Activated CD8-positive, alpha-beta memory T cell treated with anti-CD3 and anti-CD28 coated beads, Interleukin-2, amount 50 U/mL, for 1 hour (primary cell): ENCODE measurements around the gene NDUFV3.
"Not testable (repeated sequence)": the region's sequence is repeated elsewhere in the genome, so short reads cannot be mapped to it uniquely, and the experiment has no call there.

Experiments
- DNase-seq: peaks from one replicate; pipeline ENCODE4 v3.0.0-alpha.2; 2020; ENCODE audit errors: extremely low read depth

The NDUFV3 gene

DNA sequence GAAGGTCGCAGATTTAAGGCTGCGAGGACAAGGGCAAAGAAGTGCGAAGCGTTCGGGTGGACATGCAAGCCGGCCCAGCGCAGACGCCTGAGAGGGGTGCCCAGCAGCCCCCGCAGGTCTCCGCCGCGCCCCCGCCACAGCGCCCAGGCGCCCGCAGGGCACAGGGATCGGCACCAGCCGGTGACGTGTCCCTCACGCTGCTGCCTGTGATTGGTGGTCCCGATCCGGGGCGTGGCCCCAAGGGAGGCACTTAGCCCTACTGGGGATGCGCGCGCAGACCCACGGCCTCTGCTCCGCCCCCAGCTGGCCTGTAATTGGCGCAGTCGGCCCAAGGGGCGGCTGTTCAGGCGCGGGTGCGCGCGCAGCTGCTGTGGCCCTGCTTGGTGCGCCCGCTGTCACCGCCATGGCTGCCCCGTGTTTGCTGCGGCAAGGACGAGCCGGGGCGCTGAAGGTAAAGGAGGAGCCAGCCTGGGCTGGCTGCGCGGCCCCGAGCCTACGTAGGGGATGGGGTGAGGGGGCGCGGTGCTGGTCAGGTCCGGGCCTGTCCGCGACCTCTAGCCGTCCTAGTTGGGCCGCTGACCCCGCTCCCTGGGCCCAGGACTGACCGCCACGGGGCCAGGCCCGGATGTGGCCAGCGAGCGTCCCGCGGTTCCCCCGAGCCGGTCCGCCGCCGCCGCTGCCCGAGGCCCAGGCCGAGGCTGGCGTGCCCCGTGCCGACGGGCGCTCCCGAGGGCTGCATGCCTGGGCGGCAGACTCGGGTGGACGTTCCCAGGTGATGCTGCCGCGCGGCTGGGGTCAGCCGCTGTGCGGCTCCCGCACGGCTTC lies at the start of gene NDUFV3:
Gene NDUFV3, plus strand, starts transcription at position 379 of the 825 bp plus-strand sequence. Its CDS starts 25 bp downstream, at position 404.
- peak; percentile 97 for DNase-seq

DNA sequence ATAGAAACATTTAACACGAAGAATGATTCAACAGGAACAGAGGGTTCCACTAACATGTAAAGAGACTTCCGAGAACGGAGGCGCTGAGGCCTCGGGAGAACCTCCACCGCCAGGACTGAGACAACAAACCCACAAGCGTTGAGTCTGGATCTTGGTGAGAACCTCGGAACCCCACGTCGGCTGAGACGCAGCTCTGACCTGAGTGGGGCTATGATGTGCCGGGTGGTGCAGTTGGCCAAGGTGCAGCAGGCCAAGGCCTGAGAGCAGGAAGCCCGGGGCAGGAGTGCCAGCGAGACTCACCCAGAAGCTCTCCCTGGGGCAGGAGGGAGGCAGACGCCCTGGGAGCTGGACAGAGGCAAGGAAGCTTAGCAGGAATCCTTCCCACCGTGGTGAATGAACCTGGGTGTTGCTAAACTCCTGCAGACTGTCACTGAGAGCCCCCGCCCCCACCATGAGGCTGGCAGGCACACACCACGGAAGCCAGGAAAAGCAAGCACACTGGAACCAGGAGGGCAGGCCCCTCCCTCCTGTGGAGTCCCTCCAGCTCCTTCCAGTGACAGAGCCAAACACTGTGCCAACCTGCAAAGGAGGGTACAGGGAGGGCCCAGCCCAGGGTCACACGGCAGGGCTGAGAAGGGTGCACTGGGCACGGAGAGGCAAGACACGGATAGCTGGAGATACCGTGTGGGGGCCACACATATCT lies 48.5 kb upstream of the NDUFV3 start:
- no peak for DNase-seq

DNA sequence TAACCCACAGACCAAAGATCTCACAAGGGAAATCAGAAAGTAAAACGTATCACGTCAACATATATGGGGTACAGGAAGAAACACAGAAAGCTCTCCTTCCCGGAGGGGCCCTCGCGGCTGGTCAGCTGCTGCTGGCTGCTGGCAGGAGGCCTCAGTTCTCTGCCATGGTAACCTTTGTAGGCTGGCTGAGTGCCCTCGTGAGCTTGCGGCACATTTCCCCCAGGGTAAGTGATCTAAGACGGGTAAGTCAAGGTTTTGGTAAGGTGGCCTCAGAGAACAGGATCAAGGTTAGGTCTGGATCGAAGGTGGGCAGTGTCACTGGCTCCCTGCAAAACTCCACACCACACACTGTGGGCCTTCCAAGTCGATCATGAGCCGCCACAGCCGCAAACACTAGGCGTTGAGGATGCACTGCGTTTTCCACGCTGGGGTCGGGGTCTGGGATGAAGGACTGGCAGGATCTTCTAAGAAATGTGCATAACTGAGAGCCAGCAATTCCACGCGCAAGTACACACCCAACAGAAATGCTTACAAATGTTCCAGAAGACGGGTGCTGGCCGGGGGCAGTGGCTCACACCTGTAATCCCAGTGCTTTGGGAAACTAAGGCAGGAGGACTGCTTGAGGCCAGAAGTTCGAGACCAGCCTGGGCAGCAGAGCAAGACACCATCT lies 47.7 kb upstream of the NDUFV3 start:
- DNase-seq, result no peak

DNA sequence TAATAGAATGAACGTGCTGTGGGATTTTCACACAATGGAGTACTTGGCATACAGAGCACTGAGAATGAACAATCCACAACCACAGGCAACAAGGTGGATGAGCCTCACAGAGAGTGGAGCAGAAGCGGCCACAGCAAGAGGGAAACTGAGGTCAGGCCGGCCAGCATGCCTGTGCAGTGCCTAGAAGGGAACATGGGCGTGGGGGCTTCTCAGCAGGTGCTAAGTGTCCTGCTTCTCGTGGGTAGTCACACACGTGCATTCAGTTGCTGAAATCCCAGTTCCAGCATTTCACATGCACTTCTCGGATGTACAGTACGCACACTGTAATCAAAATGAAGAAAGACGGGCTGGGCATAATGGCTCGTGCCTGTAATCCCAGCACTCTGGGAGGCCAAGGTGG lies 46.9 kb upstream of the NDUFV3 start:
- DNase-seq, result no peak

DNA sequence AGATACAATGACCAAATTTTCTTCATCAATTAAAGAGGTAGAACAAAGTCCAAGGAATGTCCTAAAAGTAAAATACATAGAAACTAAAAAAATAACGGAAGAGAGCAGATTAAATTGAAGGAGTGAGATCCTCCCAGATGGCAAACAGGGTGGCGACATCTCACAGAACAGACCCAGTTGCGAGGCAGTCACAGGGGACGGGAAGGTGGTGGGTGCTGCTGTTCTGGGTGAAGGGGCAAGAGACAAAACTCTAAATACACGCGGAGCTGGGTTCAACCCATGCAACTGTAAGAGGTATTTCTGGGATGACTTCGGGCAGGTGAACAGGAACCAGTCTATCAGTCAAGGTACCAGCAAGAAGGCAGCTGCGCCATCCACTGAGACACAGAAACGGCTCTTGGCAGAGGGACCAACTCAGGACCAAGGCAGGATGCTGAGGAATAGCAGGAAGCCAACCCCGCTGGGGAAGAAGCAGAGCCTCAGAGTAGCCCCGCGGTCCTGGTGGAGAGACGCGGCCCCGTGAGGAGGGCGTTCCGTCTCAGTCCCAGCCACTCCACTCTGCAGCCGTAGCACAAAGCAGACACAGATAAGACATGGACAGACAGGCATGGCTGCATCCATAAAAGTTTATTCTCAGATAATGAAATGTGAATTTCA lies 45.9 kb upstream of the NDUFV3 start:
- DNase-seq, result no peak

DNA sequence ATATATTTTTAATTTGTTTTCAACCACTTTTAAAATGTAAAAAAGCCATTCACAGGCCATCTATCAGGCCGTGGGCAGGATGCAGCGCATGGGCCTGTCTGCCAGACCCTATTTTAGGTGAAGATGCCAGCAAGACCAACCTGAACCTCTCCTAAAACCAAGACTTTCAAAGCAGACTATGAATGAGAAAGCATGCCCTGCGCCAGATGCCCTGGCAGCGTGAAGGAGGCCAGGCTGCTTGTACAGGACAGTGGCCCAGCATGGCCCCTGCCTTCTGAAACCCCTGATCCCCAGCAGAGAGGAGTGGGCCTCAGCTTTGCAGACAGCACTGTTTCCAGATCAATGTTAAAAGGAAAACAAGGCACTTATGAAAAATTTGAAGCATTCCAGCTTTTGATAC lies 45.4 kb upstream of the NDUFV3 start:
- DNase-seq, result no peak

DNA sequence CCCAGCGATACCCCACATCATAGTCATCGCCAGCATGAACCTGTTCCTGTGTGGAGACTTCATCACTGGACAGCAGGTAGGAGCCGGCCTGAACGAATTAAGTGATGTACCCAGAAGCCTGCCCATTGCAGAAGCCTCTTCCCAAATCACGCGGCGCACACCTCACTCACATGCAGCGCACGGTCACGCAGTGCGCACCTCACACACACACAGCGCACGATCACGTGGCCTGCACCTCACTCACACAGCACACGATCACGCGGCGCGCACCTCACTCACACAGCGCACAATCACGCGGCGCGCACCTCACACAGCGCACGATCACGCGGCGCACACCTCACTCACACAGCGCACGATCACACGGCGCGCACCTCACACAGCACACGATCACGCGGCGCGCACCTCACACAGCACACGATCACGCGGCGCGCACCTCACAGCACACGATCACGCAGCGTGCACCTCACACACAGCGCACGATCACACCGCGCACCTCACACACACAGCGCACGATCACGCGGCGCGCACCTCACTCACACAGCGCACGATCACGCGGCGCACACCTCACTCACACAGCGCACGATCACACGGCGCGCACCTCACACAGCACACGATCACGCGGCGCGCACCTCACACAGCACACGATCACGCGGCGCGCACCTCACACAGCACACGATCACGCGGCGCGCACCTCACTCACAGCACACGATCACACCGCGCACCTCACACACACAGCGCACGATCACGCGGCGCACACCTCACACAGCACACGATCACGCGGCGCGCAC lies 44.8 kb upstream of the NDUFV3 start:
- DNase-seq, result not testable (repeated sequence)

DNA sequence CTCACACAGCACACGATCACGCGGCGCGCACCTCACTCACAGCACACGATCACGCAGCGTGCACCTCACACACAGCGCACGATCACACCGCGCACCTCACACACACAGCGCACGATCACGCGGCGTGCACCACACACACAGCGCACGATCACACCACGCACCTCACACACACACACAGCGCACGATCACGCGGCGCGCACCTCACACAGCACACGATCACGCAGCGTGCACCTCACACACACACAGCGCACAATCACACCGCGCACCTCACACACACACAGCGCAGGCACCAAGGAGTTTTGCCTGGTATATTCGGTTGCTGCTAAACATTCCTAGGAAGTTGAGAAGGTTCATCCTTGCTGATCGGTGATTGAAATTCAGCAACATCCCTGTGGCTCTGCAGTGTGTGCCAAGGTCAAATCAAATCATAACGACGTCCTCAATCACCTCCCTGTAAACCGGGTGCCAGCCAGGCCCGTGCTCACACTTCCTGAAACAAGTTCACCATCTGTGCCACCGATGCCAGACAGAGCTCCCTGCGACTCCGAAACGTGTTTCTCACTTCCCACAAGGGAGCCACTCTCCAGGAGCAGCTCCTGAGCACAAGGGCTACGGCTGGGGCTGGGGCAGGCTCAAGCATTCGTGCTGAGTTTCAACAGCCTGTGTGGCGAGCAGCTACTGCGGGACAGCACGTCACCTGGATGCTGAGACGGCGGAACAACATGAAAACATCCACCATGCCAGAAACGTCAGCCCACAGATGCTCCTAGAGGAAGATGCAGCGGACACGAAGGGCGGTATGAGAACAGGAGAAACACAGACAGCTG lies 44.0 kb upstream of the NDUFV3 start:
- DNase-seq, result no peak

DNA sequence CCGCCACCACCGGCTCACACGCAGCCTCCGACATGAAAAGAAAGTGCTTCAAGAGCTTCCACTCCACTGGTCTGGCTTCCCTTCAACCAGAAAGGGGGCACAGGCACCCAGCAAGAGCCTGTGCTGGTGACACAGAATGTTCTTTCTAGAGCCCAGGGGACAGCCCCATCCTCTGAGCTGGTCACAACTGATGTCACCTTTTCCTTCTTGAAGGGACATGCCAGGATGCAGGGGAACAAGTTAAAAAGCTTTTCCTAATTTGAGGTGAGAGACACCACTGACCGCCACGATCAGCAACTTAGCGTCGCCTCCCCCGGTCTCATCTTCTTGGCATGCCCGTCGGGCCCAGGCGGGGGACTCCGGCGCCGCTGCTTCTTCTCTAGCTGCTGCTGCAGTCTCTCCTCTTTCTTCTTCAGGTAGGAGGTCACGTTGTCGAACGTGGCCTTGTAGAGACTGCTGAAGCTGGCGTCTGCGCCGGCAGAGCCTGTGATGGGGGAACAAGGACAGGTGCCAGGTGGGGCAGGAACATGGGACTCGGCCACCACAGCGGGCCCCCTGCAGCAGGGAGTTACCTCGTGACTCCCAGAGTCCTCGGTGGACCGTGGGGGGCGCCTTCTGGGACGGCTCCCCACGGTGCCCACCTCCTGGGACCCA lies 43.2 kb upstream of the NDUFV3 start:
- no peak for DNase-seq

DNA sequence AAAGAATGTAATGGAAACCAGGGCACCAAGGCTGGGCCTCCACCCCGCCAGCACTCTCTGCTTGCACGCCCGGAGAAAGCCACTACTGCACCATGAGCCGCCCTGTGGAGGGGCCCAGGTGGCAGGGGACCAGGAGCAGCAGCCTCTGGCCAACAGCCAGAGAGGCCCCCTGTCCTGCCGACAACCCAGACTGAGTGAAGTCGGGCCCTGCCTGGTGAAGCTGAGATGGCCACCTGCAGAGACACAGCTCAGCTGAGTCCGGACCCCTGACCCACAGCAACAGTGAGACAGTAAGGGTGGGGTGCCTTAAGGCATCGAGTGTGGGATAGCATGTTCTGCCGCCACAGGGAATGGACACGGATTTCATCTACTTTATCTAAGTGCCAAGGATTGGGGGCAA lies 42.6 kb upstream of the NDUFV3 start:
- DNase-seq, result no peak

DNA sequence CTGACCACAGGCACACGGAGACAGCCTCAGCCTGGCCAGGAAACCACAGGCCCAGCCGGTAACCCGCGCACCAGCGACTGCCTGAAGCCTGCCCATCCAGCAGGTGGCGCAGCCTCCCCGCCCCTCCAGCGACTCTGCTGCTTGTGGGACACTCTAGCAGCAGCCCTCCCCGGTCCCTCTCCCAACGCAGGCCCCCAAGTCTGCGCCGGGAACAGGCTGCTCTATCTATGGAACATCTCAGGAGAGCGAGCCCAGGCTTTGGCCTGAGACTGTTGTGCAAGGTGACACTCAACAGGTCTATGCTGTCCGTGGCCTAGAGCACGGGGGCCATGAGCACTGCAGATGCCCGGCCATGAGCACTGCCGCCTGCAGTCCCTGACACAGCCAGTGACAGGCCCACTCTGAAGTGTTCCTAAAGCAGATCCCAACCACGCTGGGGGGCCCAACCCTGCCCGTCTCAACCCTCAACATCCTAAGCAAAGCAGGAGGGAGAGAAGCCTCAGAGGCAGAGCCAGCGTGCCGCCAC lies 42.2 kb upstream of the NDUFV3 start:
- DNase-seq, result no peak

DNA sequence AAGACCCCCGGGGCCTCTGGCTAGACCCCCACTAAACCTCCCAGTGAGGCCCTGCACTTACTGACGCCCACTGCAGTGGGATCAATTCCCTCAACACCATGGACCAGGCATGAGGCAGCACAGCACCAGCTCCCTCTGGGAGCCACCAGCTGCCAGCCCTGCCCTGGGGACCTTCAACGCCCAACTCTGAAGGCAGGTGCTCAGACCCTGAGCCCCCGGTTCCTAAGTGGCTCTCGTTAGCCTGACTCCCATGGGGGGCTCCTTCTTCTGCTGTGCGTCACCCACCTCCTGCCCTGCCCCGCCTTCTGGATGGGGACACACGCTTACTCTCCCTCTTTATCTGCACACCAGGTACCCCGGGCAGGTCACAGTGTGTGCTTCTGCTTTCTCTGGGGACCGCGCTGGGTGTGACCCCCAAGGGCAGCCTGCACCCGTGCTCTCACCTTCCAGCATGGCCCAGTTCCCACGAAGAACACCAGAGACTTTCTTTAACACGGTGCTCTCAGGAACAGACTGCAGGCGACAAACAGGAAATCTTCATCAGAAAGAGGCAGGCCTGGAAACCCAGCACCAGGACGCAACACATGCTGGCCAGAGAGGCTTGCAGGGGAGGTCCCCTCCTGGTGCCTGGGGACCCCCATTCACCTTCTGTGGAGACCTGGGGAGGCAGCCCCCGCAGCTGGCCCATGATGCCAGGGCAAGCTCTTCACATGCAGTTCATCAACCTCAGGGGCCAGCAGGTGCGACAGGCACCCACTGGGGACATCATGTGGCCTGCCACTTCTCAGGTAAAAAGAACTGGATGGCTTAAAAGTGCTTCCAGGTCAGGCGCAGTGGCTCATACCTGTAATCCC lies 41.1 kb upstream of the NDUFV3 start:
- no peak for DNase-seq

DNA sequence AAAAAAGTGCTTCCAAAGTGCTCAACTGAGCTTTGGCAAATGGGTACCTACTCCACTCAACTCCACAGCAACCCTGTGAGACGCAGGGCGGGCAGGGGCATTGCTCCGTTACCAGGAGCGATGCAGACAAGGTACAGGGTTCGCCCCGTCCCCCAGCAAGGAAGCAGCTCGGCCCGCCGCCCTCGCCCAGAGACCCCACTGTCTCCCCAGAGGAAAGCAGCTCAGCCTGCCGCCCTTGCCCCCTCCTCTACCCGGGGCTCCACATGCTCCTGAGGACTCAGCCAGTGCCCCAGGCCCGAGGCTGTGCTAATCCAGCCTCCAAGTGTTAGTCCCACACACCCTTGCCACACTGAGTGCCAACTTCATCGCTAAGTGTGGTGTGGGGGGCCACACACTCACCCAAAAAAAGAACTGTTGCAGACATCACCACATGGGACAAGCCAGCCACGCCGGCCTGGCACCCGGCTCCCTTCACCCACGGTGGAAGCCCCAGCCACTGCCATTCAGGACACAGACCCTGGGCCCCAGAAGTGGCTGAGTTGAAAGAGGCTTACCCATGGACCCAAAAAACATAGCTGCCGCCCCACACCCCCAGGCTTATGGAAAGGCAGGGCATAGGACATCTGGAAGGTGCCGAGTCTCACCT lies 40.1 kb upstream of the NDUFV3 start:
- DNase-seq, result no peak

DNA sequence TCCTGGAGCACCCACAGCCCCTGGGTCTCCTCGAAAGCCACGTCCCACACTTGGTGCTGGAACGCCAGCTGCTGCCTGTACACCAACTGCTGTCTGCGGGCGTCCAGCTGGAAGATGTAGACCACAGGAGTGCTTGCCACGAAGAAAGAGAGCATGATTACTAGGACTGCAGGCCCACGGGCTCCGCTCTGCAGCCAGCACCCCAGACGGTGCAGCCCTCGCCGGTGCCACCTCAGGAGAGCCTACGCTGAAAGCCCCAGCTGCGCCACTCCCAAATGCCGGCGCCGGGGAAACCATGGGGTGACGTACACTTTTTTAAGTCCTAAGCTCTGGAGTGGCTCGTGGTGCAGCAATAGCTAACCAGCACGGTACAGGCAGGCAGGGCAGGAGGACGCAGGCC lies 39.5 kb upstream of the NDUFV3 start:
- DNase-seq, result no peak

DNA sequence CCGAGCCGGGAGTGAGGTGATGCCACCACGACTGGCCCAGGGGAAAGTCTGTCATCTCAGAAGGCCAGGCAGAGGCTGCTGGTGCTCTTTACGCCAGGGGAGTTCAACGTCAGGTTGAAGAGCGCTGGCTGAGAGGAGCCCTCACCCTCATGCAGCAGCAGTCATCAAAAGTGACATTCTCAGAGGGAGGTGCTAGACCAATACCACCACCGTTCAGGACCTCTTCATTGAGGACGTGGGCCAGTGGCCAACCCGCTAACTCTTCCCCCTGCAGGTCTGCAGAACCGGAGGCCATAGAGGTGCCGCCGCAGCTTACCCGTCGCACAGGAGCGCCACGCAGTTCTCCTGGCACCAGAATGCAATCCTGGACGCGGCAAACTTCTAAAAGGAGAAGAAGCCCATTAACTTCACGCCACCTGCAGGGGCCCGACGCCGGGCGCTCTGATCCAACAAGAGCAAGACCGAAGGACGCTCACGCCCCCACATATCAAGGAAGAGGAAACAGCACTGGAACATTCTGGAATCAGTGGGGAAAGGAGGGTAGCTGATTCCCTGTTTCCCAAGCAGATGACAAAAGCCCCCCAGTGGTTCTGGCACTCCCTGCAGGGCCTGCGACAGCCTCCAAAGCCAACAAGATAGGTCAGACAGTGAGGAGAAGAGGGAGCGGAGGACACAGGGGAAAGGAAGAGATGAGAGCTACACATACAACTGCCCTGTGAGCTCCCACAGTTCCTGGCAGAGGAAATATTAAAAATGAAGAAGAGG lies 38.7 kb upstream of the NDUFV3 start:
- no peak for DNase-seq

DNA sequence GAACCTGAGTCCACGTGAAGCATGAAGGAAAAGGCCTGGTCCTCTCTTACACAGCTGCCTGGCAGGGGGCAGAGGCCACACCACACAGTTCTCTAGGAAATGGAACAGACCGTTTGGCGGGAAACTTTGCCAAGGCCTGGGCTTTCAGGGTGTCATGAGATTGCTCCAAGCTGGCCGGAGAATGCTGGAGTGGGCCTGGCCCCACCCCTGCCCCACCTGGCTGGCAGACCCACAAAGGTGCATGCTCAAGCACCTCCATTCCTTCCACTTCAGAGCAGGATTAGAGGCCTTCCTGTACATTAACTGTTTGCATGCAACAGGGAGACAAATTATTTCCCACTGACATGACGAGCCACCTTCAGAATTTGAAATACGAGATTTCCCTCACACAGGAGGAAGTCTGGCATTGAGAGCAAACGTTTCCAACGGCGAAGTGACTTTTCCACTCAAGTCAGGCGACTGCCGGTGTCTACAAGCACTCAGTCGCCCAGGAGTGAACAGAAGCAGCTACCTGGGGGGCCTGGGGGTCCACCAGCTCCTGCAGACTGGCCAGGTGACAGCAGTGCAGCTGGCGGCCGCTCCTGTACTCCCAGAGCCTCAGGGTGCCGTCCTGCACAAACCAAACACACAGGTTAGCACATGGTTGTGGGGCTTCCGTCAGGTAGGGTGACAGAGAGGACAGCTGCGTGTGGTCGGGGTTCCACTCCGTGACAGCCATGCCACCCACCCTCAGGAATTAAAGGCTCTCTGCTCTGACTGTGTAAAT lies 37.8 kb upstream of the NDUFV3 start:
- DNase-seq, result no peak

DNA sequence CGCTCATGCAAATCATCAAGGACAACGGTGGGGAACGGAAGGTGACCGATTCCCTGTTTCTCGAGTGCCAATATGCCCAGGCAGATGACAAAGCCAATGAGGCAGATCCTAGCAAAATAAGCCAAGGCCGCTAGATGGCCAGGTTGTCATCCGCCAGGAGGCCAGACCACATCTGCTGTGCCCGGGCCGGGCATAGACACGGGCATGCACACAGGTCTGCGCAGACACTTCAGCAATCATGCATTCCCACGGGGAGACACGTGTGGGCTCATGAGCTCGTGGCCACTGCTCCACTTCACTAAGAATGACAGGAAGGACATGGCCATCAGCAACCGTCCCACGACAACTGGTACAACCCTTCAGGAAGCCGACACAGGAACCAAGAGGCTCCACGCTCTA lies 37.2 kb upstream of the NDUFV3 start:
- no peak for DNase-seq
